GM12878 (cell line): ENCODE measurements around the gene PTPRF. TPM values are rescaled to one million over a fixed set of nuclear protein-coding genes. Genes with fewer than 3 reads are reported as not detected.

Experiments
- ATAC-seq: fragments of 200-7000 bp; cut with Tn5 transposase; 3 replicates; pipeline ENCODE4 v1.9.1; 2020; ENCODE audit warnings: mild to moderate bottlenecking, moderate library complexity
- BruUV-seq: library from RNA; stranded (reverse); fragments of 400-500 nt; replicated peaks from 2 replicates; lab custom pipeline; 2021; lab: Mats Ljungman, UMichigan
- CTCF ChIA-PET: fragments of 300-600 bp; sonication (Branson Sonifier 250); formaldehyde crosslinking; extraction: SDS; loops from one replicate; lab custom pipeline; 2021; ENCODE audit warnings: inconsistent platforms; lab: Yijun Ruan, JAX
- POLR2A ChIA-PET: fragments of 350-600 bp; formaldehyde crosslinking; extraction: SDS; loops from one replicate; lab custom pipeline; 2021; ENCODE audit warnings: inconsistent platforms; lab: Charles Lee
- RAD21 ChIA-PET: fragments of 300-600 bp; sonication (Branson Sonifier 250); formaldehyde crosslinking; loops from one replicate; lab custom pipeline; 2023; ENCODE audit warnings: antibody characterized with exemption; ENCODE audit not compliant: unreplicated experiment; lab: Charles Lee
- SMC1A ChIA-PET: fragments of 300-600 bp; sonication (Branson Sonifier 250); formaldehyde crosslinking; loops from one replicate; lab custom pipeline; 2023; ENCODE audit not compliant: unreplicated experiment, uncharacterized antibody; lab: Charles Lee
- DNase-seq: peaks from one replicate; pipeline ENCODE4 v3.0.0-alpha.2; 2011; ENCODE audit warnings: low read depth, low spot score
- FAIRE-seq: peaks from 3 replicates; lab custom pipeline; 2011; peaks lifted over from hg19 to GRCh38; lab: Jason Lieb, UNC
- H2AFZ ChIP-seq: 2 replicates; pipeline ENCODE4 v1.6.0; 2011; ENCODE audit warnings: low read depth, low read length, control low read depth; ENCODE audit not compliant: control insufficient read depth
- H3K27ac ChIP-seq: 2 replicates; pipeline ENCODE4 v1.5.1; 2011; ENCODE audit warnings: control low read depth; ENCODE audit not compliant: control insufficient read depth, insufficient read depth
- H3K27me3 ChIP-seq, 2 experiments: replicated peaks in 1 of 2; 2 replicates each; pipeline versions ENCODE4 v1.6.0 to v1.6.1; 2011; ENCODE audit warnings: low read length in 1 of 2; ENCODE audit not compliant: control insufficient read depth in 2 of 2, insufficient read depth in 2 of 2
- H3K36me3 ChIP-seq, 2 experiments: 2 replicates each; pipeline ENCODE4 v1.5.1; 2011; ENCODE audit warnings: low read length in 1 of 2; ENCODE audit not compliant: control insufficient read depth in 2 of 2, insufficient read depth in 2 of 2
- H3K4me1 ChIP-seq: 2 replicates; pipeline ENCODE4 v1.6.1; 2011; ENCODE audit warnings: mild to moderate bottlenecking, low read length, moderate library complexity, mixed read lengths; ENCODE audit not compliant: control insufficient read depth, insufficient read depth
- H3K4me2 ChIP-seq: 2 replicates; pipeline ENCODE4 v1.6.0; 2011; ENCODE audit warnings: control low read depth; ENCODE audit not compliant: control insufficient read depth, insufficient read depth
- H3K4me3 ChIP-seq: fragments of 200-600 bp; sonication (generic); 2 replicates; pipeline ENCODE4 v1.5.1; 2016
- H3K79me2 ChIP-seq: 2 replicates; pipeline ENCODE4 v1.6.0; 2011; ENCODE audit warnings: low read length; ENCODE audit not compliant: control insufficient read depth, insufficient read depth
- H3K9ac ChIP-seq: 2 replicates; pipeline ENCODE4 v1.8.0; 2011; ENCODE audit warnings: low read length, control low read depth, mixed read lengths; ENCODE audit not compliant: control insufficient read depth, insufficient read depth
- H3K9me3 ChIP-seq: replicated peaks from 3 replicates; pipeline ENCODE4 v1.5.1; 2011; ENCODE audit warnings: mild to moderate bottlenecking, low read length; ENCODE audit not compliant: control insufficient read depth, insufficient read depth
- H4K20me1 ChIP-seq: 2 replicates; pipeline ENCODE4 v1.6.0; 2011; ENCODE audit not compliant: control insufficient read depth, insufficient read depth
- BHLHE40 ChIP-seq, 2 experiments: fragments of 450-650 bp in 1 of 2; IDR thresholded peaks; 2 replicates each; pipeline ENCODE4 v1.6.1; 2011 to 2017; ENCODE audit warnings: low read depth in 2 of 2, borderline replicate concordance in 1 of 2, improper control_type of control experiment in 1 of 2, low read length in 1 of 2, mild to moderate bottlenecking in 1 of 2
- CBX3 ChIP-seq: fragments of 200-600 bp; sonication (generic); IDR thresholded peaks from 2 replicates; pipeline ENCODE4 v1.6.1; 2016; ENCODE audit warnings: low read depth, borderline replicate concordance
- ETV6 ChIP-seq, 2 experiments: fragments of 450-650 bp in 1 of 2; IDR thresholded peaks in 1 of 2; conservative IDR thresholded peaks in 1 of 2; 2 replicates each; pipeline ENCODE4 v1.6.1; 2014; ENCODE audit warnings: antibody characterized with exemption in 1 of 2, borderline replicate concordance in 1 of 2, low read depth in 1 of 2, mild to moderate bottlenecking in 1 of 2, moderate library complexity in 1 of 2
- NFYB ChIP-seq: IDR thresholded peaks from 2 replicates; pipeline ENCODE4 v1.6.1; 2011; ENCODE audit warnings: low read depth, mild to moderate bottlenecking, low read length, improper control_type of control experiment, moderate library complexity; ENCODE audit not compliant: insufficient read depth
- SMAD1 ChIP-seq: fragments of 450-650 bp; IDR thresholded peaks from 2 replicates; pipeline ENCODE4 v1.6.1; 2018; ENCODE audit warnings: mild to moderate bottlenecking, low read depth; ENCODE audit not compliant: partially characterized antibody
- WGBS: methylation state at CpG from one replicate; pipeline ENCODE4 v1.1.6; 2016; ENCODE audit warnings: low lambda C conversion rate; ENCODE audit not compliant: insufficient replicate concordance, insufficient coverage; ENCODE audit errors: missing lambda C conversion rate; 5-methylcytosine and 5-hydroxymethylcytosine counted together
- in situ Hi-C: fragments of 300-500 bp; cut with MboI; formaldehyde crosslinking; loops from 9 replicates; pipeline ENCODE4 v1.14.3; 2018; ENCODE audit warnings: mixed read lengths
- intact Hi-C: fragments of 100-400 bp; cut with micrococcal nuclease; formaldehyde crosslinking; loops from one replicate; pipeline ENCODE4 v1.14.2; 2022; ENCODE audit not compliant: unreplicated experiment
- polyA plus RNA-seq, 11 experiments: library from polyadenylated mRNA; depleted of rRNA in 4 of 11; unstranded in 6 of 11; stranded (reverse) in 5 of 11; fragments of >200 nt; fragmentation: Nextera tagmentation in 4 of 11; fragmentation: Illumina TruSeq in 1 of 11; extraction: Ambion mirVana in 4 of 11; extraction: Trizol in 1 of 11; gene quantifications; 1 replicate in 1 of 11; 2 replicates in 10 of 11; pipeline versions ENCODE4 v1.2.1 to v1.2.3, GENCODE V29; 2011 to 2016; ENCODE audit warnings: inconsistent platforms in 2 of 11, missing spikeins in 2 of 11, low read depth in 1 of 11
- total RNA-seq, 4 experiments: library from RNA; depleted of rRNA in 3 of 4; stranded (reverse); fragments of >200 nt in 3 of 4; fragmentation: Illumina TruSeq in 1 of 4; extraction: Trizol in 1 of 4; gene quantifications; 2 replicates each; pipeline versions ENCODE4 v1.2.1 to v1.2.3, GENCODE V29; 2013 to 2021
- TF ChIP-seq, protein P1 (sequence below): fragments of 450-650 bp; formaldehyde crosslinking; IDR thresholded peaks from 2 replicates; pipeline ENCODE4 v1.4.0; 2022; ENCODE audit warnings: mild to moderate bottlenecking, moderate library complexity
- TF ChIP-seq, protein P2 (sequence below): IDR thresholded peaks from 2 replicates; pipeline ENCODE4 v1.6.1; 2011; ENCODE audit warnings: low read depth, low read length, improper control_type of control experiment, borderline replicate concordance
- TF ChIP-seq, protein P3 (sequence below): fragments of 450-650 bp; IDR thresholded peaks from 2 replicates; pipeline ENCODE4 v1.6.1; 2016; ENCODE audit warnings: mild to moderate bottlenecking

PTPRF gene
- total and polyA plus RNA-seq, 10 of the 15 experiments (the other 5 are each of a cell fraction or from before 2014, with no cell fraction given): 0.04 to 2.6 (median 0.32) TPM

DNA sequence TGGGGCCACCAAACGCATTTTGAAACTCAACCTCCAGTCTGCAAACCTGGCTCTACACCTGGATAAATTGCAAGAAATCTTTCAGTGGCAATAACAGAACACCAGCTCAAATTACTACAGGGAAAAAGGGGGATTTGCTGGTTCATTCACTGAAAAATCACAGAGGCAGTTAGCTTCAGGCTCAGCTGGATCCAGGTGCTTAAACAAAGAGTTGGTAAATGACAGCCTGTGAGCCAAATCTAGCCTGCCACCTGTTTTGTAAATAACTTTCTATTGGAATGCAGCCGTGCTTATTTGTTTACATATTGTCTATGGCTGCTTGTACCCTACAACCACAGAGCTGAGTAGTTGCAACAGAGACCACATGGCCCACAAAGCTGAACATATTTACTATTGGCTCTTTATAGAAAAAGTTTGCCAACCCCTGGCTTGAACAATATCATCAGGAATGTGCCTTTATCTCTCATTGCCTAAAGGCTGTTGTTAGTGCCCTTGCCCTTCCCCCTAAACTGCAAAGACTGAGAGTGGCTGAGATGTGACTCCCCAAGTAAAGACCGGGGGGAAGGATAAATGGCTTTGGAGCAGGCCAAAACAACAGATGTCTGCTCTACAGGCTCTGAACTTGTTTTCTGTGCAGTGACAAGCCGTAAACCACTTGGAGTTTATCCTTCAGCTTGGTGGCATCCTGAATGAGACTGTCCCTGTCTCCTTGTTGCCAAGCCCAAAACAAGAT lies 21.5 kb upstream of the PTPRF start:
- Histone ChIP-seq H3K79me2 (no peaks in the 10 kb centered on the region), H3K9me3 (peaks cover 5% of the 10 kb centered on the region), H3K4me1 (peaks cover 9% of the 10 kb centered on the region), H4K20me1 (no peaks in the 10 kb centered on the region), H2AFZ (no peak overlapping the region; the same call in 1 of the 2 replicates), H3K9ac (no peak overlapping the region), H3K27me3 (no peaks in the 10 kb centered on the region), H3K27ac (no peak overlapping the region), H3K4me3 (no peak overlapping the region), H3K36me3 (no peaks in the 10 kb centered on the region), H3K4me2 (no peak overlapping the region)
- BruUV-seq: no TSS peak
- in situ Hi-C loops (no loop called here), intact Hi-C loops (no loop called here)
- DNase-seq (no peak), ATAC-seq (no peak), FAIRE-seq (no peak)
- WGBS: 36% methylated on average over 4 of the region's 4 CpGs
- ChIA-PET RAD21 (no interaction called here), POLR2A (interaction anchor here (0.5 kb wide), 1 partner anchor 16 kb away, joined by 3 read pairs; no protein-coding TSS in a partner anchor), CTCF (interaction anchor here (0.6 to 0.7 kb wide), 2 partner anchors 336 to 1224 kb away, joined by 3 read pairs; no protein-coding TSS in a partner anchor), SMC1A (interaction anchor here (1.0 kb wide), 1 partner anchor 42 kb away, joined by 3 read pairs; no protein-coding TSS in a partner anchor)
- TF ChIP-seq ETV6 (conservative IDR thresholded peaks at IDR 0.05 in 1 of 2, IDR thresholded peaks at IDR 0.05 in 1 of 2; ENCODE audit: borderline replicate concordance in 1 of 2, low read depth in 1 of 2) (no peak), CBX3 (no peak), NFYB (no peak), SMAD1 (no peak), BHLHE40 (IDR thresholded peaks at IDR 0.05; ENCODE audit: borderline replicate concordance in 1 of 2, low read depth in 2 of 2, low read length in 1 of 2) (no peak)
- TF ChIP-seq, protein P1, sequence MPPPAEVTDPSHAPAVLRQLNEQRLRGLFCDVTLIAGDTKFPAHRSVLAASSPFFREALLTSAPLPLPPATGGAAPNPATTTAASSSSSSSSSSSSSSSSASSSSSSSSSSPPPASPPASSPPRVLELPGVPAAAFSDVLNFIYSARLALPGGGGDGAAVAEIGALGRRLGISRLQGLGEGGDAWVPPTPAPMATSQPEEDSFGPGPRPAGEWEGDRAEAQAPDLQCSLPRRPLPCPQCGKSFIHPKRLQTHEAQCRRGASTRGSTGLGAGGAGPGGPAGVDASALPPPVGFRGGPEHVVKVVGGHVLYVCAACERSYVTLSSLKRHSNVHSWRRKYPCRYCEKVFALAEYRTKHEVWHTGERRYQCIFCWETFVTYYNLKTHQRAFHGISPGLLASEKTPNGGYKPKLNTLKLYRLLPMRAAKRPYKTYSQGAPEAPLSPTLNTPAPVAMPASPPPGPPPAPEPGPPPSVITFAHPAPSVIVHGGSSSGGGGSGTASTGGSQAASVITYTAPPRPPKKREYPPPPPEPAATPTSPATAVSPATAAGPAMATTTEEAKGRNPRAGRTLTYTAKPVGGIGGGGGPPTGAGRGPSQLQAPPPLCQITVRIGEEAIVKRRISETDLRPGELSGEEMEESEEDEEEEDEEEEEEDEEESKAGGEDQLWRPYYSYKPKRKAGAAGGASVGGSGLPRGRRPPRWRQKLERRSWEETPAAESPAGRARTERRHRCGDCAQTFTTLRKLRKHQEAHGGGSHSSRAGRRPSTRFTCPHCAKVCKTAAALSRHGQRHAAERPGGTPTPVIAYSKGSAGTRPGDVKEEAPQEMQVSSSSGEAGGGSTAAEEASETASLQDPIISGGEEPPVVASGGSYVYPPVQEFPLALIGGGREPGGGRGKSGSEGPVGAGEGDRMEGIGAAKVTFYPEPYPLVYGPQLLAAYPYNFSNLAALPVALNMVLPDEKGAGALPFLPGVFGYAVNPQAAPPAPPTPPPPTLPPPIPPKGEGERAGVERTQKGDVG (CRISPR knock-in tag): no peak
- TF ChIP-seq, protein P2, sequence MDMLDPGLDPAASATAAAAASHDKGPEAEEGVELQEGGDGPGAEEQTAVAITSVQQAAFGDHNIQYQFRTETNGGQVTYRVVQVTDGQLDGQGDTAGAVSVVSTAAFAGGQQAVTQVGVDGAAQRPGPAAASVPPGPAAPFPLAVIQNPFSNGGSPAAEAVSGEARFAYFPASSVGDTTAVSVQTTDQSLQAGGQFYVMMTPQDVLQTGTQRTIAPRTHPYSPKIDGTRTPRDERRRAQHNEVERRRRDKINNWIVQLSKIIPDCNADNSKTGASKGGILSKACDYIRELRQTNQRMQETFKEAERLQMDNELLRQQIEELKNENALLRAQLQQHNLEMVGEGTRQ: no peak
- TF ChIP-seq, protein P3, sequence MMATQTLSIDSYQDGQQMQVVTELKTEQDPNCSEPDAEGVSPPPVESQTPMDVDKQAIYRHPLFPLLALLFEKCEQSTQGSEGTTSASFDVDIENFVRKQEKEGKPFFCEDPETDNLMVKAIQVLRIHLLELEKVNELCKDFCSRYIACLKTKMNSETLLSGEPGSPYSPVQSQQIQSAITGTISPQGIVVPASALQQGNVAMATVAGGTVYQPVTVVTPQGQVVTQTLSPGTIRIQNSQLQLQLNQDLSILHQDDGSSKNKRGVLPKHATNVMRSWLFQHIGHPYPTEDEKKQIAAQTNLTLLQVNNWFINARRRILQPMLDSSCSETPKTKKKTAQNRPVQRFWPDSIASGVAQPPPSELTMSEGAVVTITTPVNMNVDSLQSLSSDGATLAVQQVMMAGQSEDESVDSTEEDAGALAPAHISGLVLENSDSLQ: no peak
